NCI-H2196 treated with DMSO at 0.1 percent for 48 hours (cell line): ENCODE data around the gene NTRK1.
A peak's percentile ranks its signal among the peaks of the same experiment; 100 is the strongest.

Experiments used
- DNase-seq: peaks from one replicate; lab custom pipeline; 2025; ENCODE audit not compliant: unreplicated experiment; lab: John Stamatoyannopoulos, UW

NTRK1 gene

GRCh38 chr1:156836892-156837291 is 23.8 kb upstream of the NTRK1 start:
- DNase-seq, result no peak

- DNase-seq, result peak; percentile 17
Observed at GRCh38 chr1:156838972-156839371, 21.7 kb upstream of the NTRK1 start.

GRCh38 chr1:156839426-156840109 is 21.1 kb upstream of the NTRK1 start:
- DNase-seq, result no peak

GRCh38 chr1:156840186-156840897 is 20.3 kb upstream of the NTRK1 start:
- DNase-seq, result no peak

GRCh38 chr1:156840898-156841279 is 19.8 kb upstream of the NTRK1 start:
- DNase-seq, result no peak

- DNase-seq, result no peak
Observed at GRCh38 chr1:156841295-156841855, 19.3 kb upstream of the NTRK1 start.

GRCh38 chr1:156842618-156843300 is 17.9 kb upstream of the NTRK1 start:
- no peak for DNase-seq

- no peak for DNase-seq
Observed at GRCh38 chr1:156844102-156844501, 16.6 kb upstream of the NTRK1 start.

- no peak for DNase-seq
Observed at GRCh38 chr1:156844638-156845037, 16.0 kb upstream of the NTRK1 start.

- no peak for DNase-seq
Observed at GRCh38 chr1:156845055-156845952, 15.4 kb upstream of the NTRK1 start.

GRCh38 chr1:156845953-156846545 is 14.6 kb upstream of the NTRK1 start:
- DNase-seq, result no peak

GRCh38 chr1:156846643-156847042 is 14.0 kb upstream of the NTRK1 start:
- DNase-seq, result no peak

- DNase-seq, result no peak
Observed at GRCh38 chr1:156847591-156848460, 12.8 kb upstream of the NTRK1 start.

GRCh38 chr1:156848461-156849150 is 12.1 kb upstream of the NTRK1 start:
- no peak for DNase-seq

- DNase-seq, result no peak
Observed at GRCh38 chr1:156849151-156849496, 11.5 kb upstream of the NTRK1 start.

- peak; percentile 54 for DNase-seq
Observed at GRCh38 chr1:156851779-156852417, 8.8 kb upstream of the NTRK1 start.

GRCh38 chr1:156852418-156852874 is 8.2 kb upstream of the NTRK1 start:
- peak; percentile 99 for DNase-seq

GRCh38 chr1:156853761-156854160 is 6.9 kb upstream of the NTRK1 start:
- DNase-seq, result no peak
